Measurements from ENCODE around the gene TREML2.

GRCh38 chr6:41232667-41233066 lies 31.7 kb upstream of the TREML2 start:
- TF ChIP-seq POLR2A (IDR thresholded peaks at IDR 0.05) (no peak), CTCF (IDR thresholded peaks at IDR 0.05 in 4 of 5, conservative IDR thresholded peaks at IDR 0.05 in 1 of 5) (no peak)
